Measurements from ENCODE around the gene LRRN2. TPM values are rescaled to one million over a fixed set of nuclear protein-coding genes. Genes with fewer than 3 reads are reported as not detected.

Gene LRRN2
- total RNA-seq, 1 donor from 2014 or later: 6.5 TPM

GRCh38 chr1:204711103-204711946 lies 25.8 kb upstream of the LRRN2 start:
- H3K9me3 ChIP-seq: no peaks in the 10 kb centered on the region
- DNase-seq (ENCODE audit: low spot score in 2 of 2): no peak
- H3K4me1 ChIP-seq: no peaks in the 10 kb centered on the region
- intact Hi-C loops (cut with DNase I): no loop called here
- H3K36me3 ChIP-seq: no peaks in the 10 kb centered on the region
- no peaks in the 10 kb centered on the region for H3K27me3 ChIP-seq
- H3K27ac ChIP-seq: no peak overlapping the region
- no peak overlapping the region for H3K4me3 ChIP-seq
- TF ChIP-seq CTCF (IDR thresholded peaks at IDR 0.05): no peak

GRCh38 chr1:204709960-204710912 lies 24.7 kb upstream of the LRRN2 start:
- intact Hi-C loops (cut with DNase I): no loop called here
- no peaks in the 10 kb centered on the region for H3K9me3 ChIP-seq
- no peak for DNase-seq (ENCODE audit: low spot score in 2 of 2)
- H3K27ac ChIP-seq: no peak overlapping the region
- no peaks in the 10 kb centered on the region for H3K4me1 ChIP-seq
- no peak for TF ChIP-seq CTCF (IDR thresholded peaks at IDR 0.05)
- no peaks in the 10 kb centered on the region for H3K27me3 ChIP-seq
- H3K36me3 ChIP-seq: no peaks in the 10 kb centered on the region
- H3K4me3 ChIP-seq: no peak overlapping the region

DNA sequence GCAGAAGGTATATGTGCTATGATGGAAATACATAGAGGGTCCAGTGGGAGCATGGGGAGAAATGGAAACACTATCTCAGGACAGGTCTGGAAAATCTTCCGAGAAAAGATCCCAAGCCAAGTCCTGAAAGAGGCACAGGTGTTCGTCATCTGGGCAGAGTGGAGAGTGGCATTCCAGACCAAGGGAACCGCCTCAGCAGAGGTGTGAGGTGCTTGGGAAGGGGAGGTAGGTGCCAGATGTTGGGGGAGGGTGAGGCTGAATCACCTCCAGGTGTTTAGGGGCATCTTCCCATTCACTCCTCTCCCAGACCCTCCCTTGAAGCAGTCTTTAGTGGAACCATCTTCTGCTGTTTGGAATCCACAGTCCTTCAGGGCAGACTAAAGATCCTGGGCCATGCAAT lies 23.5 kb upstream of the LRRN2 start:
- no peaks in the 10 kb centered on the region for H3K27me3 ChIP-seq
- H3K27ac ChIP-seq: no peak overlapping the region
- intact Hi-C loops (cut with DNase I): no loop called here
- no peaks in the 10 kb centered on the region for H3K4me1 ChIP-seq
- no peaks in the 10 kb centered on the region for H3K9me3 ChIP-seq
- no peak overlapping the region for H3K4me3 ChIP-seq
- no peak for TF ChIP-seq CTCF (IDR thresholded peaks at IDR 0.05)
- H3K36me3 ChIP-seq: no peaks in the 10 kb centered on the region
- no peak for DNase-seq (ENCODE audit: low spot score in 2 of 2)

- Histone ChIP-seq H3K27ac (no peak overlapping the region), H3K4me1 (no peaks in the 10 kb centered on the region), H3K36me3 (no peaks in the 10 kb centered on the region), H3K27me3 (no peaks in the 10 kb centered on the region), H3K4me3 (no peak overlapping the region), H3K9me3 (no peaks in the 10 kb centered on the region)
- DNase-seq (ENCODE audit: low spot score in 2 of 2): no peak
- no peak for TF ChIP-seq CTCF (IDR thresholded peaks at IDR 0.05)
- intact Hi-C loops (cut with DNase I): no loop called here
Measured at GRCh38 chr1:204706838-204707509, 21.4 kb upstream of the LRRN2 start.

Data from ascending aorta (tissue), 2 donors.